Mucosa of descending colon (tissue), 3 donors: ENCODE measurements around the gene SCN10A. TPM values are rescaled to one million over a fixed set of nuclear protein-coding genes. Genes with fewer than 3 reads are reported as not detected.

Experiments used
- ATAC-seq: fragments of 200-7000 bp; cut with Tn5 transposase; one replicate; pipeline ENCODE4 v1.9.1; 2020; ENCODE audit warnings: mild to moderate bottlenecking, moderate library complexity
- DNase-seq, 3 donors: peaks; one replicate each; pipeline ENCODE4 v3.0.0-alpha.2; 2020
- H3K36me3 ChIP-seq: fragments of 200-600 bp; one replicate; pipeline ENCODE4 v1.8.0; 2021; ENCODE audit warnings: low read depth, mild to moderate bottlenecking
- H3K4me1 ChIP-seq: fragments of 200-600 bp; one replicate; pipeline ENCODE4 v1.8.0; 2021; ENCODE audit warnings: low read depth, mild to moderate bottlenecking
- H3K4me3 ChIP-seq: fragments of 200-600 bp; one replicate; pipeline ENCODE4 v1.8.0; 2021; ENCODE audit warnings: mild to moderate bottlenecking
- H3K9me3 ChIP-seq: fragments of 200-600 bp; one replicate; pipeline ENCODE4 v1.8.0; 2021; ENCODE audit warnings: mild to moderate bottlenecking
- CTCF ChIP-seq: fragments of 200-600 bp; IDR thresholded peaks from one replicate; pipeline ENCODE4 v1.8.0; 2022; ENCODE audit warnings: antibody characterized with exemption, mild to moderate bottlenecking
- intact Hi-C, 2 donors: fragments of 100-400 bp; cut with DNase I in 1 of 2; cut with micrococcal nuclease in 1 of 2; formaldehyde crosslinking; loops; one replicate each; pipeline versions ENCODE4 v1.11.0 to v1.11.1; 2022; cut with DNase I, micrococcal nuclease
- total RNA-seq, 3 donors: library from RNA; stranded (reverse); fragmentation: NEBNext Ultra II Directional in 2 of 3; extraction: Animal tissue kit (Norgen Biotek cat#: 25700) in 2 of 3; gene quantifications; one replicate each; pipeline versions ENCODE4 v1.2.1 to v1.2.4, GENCODE V29; 2021 to 2023
- donor health status: DM: no; HTN: no; CAD: no; lungs with moderate emphysema.
- donor health status: DM: no; HTN: no; CAD: no.
- donor health status: DM: no; HTN: yes; CAD: no.

Gene SCN10A
- total RNA-seq, 3 donors from 2014 or later, result not detected

- Histone ChIP-seq H3K4me1 (no peaks in the 10 kb centered on the region), H3K9me3 (peaks cover 9% of the 10 kb centered on the region), H3K4me3 (no peak overlapping the region), H3K36me3 (no peaks in the 10 kb centered on the region)
- no peak for DNase-seq
- intact Hi-C loops, result loop anchor here in 1 of 2 donors (10.0 kb wide), 1 partner anchor 134 kb away; no protein-coding TSS in a partner anchor
- no peak for TF ChIP-seq CTCF
- no peak for ATAC-seq
Observed at GRCh38 chr3:38658841-38659240, 157.2 kb downstream of the SCN10A start.

DNA sequence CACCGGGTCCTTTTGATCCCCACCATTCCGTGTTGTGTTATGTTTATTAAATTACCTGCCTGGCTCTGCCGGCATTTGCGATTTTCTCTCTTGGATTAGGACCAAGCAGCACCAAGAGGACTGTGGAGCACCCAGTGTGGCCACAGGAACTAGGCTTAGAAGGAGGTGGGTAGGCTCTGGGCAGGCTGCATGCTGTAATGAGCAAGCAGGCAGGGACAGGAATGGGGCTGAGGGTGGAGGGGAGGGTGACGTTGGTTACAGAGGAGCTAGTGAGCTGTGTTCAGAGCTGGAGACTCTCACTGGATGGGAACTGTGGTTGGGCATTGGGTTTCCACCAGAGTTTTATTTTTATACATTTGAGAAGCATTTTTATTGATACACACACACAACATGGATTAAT, 158.6 kb downstream of the SCN10A start:
- ATAC-seq, result no peak
- no peak for TF ChIP-seq CTCF
- intact Hi-C loops, result loop anchor here in 1 of 2 donors (10.0 kb wide), 1 partner anchor 133 kb away; no protein-coding TSS in a partner anchor

DNA sequence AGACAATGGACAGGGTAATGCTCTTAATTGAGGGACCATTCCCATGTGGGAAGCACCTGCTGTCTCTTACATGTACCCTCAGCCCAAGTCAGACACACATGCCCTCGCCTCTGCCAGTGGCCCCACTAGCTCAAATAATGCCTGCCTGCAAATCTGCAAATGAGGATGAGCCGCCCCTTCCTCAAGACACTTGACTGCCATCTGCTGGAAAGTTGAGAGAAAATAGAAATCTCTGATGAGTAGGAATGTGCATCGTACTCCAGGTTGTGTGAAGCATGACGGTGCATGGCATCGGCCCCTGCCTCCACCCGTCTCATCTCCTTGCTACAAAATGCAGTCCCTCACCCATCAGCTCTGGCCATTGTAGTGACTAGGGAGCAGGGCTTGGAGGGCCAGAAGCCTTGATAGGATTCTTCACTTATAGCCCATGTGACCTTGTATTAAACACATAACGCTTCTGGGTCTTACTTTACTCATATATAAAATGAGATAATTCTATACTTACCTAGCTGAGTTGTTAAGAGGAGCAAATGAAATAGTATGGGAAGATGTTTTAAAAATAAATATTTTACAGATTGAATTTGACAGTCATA, 160.2 kb downstream of the SCN10A start:
- intact Hi-C loops, result loop anchor here in 1 of 2 donors (10.0 kb wide), 1 partner anchor 131 kb away; no protein-coding TSS in a partner anchor
- no peak for TF ChIP-seq CTCF
- Histone ChIP-seq H3K4me3 (no peak overlapping the region), H3K36me3 (no peaks in the 10 kb centered on the region), H3K4me1 (no peaks in the 10 kb centered on the region), H3K9me3 (no peaks in the 10 kb centered on the region)
- ATAC-seq (peak; percentile 12), DNase-seq (peak in 1 of 3 donors; percentile 9)

More for the DNA sequence above, 158.6 kb downstream of the SCN10A start:
- DNase-seq, result no peak
- Histone ChIP-seq H3K4me3 (no peak overlapping the region), H3K4me1 (no peaks in the 10 kb centered on the region), H3K9me3 (peaks cover 8% of the 10 kb centered on the region), H3K36me3 (no peaks in the 10 kb centered on the region)

DNA sequence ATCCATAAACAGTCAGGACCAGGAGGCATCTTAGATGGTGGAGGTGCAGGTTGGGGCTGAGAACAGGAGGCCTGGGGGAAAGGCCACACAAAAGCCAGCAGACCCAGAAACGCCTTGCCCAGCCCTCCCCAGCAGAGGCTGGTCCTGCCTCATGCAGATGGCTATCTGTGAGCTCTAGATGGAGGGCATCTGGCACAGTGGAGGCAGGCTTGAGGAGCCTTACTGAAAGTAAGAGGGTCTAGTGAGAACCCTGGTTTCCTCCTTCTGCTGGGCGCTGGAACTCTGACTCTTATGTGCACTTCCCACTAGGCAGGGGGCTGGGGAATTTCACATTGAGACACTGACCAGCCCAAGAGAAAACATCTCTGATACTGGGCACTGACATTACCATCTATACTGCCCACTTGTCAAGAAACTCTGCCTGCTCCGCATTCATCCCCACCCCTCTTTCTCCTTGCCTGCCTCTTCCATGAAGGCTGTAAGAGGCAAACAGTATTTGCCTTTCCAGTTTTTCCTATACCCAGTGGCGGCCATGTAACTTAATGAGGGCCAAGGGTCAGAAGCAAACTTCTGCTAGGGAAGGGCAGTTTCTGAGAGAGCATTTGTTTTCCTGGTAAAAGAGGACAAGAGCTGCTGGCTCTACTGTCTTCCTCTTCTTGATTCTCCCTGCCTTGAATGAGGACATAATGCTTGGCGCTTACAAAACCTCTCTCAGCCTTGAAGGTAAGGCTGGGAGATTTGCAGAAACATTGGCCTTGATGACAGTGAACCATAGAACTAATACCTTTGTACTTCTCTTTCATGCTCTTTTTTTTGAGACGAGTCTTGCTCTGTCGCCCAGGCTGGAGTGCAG, 162.1 kb downstream of the SCN10A start:
- DNase-seq, result peak in 1 of 3 donors; percentile 55
- no peak overlapping the region for H3K4me3 ChIP-seq
- TF ChIP-seq CTCF, result no peak
- no peaks in the 10 kb centered on the region for H3K36me3 ChIP-seq
- intact Hi-C loops, result loop anchor here (5.0 to 10.0 kb wide), 2 partner anchors 129 to 132 kb away; no protein-coding TSS in a partner anchor
- peak; percentile 45 for ATAC-seq
- peaks cover 3% of the 10 kb centered on the region for H3K4me1 ChIP-seq
- H3K9me3 ChIP-seq, result no peaks in the 10 kb centered on the region

GRCh38 chr3:38652934-38653333, 163.1 kb downstream of the SCN10A start:
- H3K4me3 ChIP-seq, result no peak overlapping the region
- H3K36me3 ChIP-seq, result no peaks in the 10 kb centered on the region
- ATAC-seq, result no peak
- no peak for DNase-seq
- no peaks in the 10 kb centered on the region for H3K9me3 ChIP-seq
- H3K4me1 ChIP-seq, result peaks cover 7% of the 10 kb centered on the region
- TF ChIP-seq CTCF, result no peak
- intact Hi-C loops, result loop anchor here (5.0 to 10.0 kb wide), 2 partner anchors 128 to 131 kb away; no protein-coding TSS in a partner anchor
